Vagina (tissue), 2 donors: ENCODE data around the gene PCP4L1.

Experiments
- POLR2A ChIP-seq, 2 donors: fragments of 450-650 bp; IDR thresholded peaks; one replicate each; pipeline ENCODE4 v1.6.1; 2017; ENCODE audit warnings: antibody characterized with exemption in 2 of 2, mild to moderate bottlenecking in 2 of 2, moderate library complexity in 2 of 2
- POLR2AphosphoS5 ChIP-seq, 2 donors: sonication (generic); formaldehyde crosslinking; IDR thresholded peaks; one replicate each; pipeline ENCODE4 v1.9.0; 2017; ENCODE audit warnings: antibody characterized with exemption in 2 of 2, mild to moderate bottlenecking in 2 of 2, low read depth in 1 of 2; ENCODE audit not compliant: insufficient read depth in 1 of 2
- TF ChIP-seq, protein P1 (sequence below), 3 experiments: fragments of 450-650 bp in 2 of 3; fragments of 200-600 bp in 1 of 3; sonication (generic) in 1 of 3; IDR thresholded peaks; one replicate each; pipeline ENCODE4 v1.5.1; 2017 to 2019; ENCODE audit warnings: antibody characterized with exemption in 3 of 3, mild to moderate bottlenecking in 2 of 3, moderate library complexity in 2 of 3

DNA sequence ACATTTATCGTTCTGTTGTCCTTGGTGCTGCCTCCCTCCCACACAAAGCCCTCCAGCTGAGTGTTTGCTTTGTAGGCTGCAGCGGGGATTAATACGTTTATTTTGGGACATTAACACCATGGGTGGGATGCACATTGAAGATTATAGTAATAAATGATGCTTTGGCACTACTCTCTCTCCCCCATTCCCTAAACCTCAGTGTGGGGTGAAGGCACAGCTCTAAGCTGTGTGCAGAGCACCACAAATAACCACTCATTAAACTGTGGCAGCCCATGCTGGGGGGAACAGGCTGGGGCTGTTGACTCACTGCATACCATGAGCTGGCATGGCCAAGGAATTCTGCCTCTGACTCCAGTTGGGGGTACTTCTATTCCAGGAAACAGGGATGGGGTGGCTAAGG lies 7.7 kb downstream of the PCP4L1 start:
- no peak for TF ChIP-seq POLR2A (IDR thresholded peaks at IDR 0.05)
- TF ChIP-seq, protein P1, sequence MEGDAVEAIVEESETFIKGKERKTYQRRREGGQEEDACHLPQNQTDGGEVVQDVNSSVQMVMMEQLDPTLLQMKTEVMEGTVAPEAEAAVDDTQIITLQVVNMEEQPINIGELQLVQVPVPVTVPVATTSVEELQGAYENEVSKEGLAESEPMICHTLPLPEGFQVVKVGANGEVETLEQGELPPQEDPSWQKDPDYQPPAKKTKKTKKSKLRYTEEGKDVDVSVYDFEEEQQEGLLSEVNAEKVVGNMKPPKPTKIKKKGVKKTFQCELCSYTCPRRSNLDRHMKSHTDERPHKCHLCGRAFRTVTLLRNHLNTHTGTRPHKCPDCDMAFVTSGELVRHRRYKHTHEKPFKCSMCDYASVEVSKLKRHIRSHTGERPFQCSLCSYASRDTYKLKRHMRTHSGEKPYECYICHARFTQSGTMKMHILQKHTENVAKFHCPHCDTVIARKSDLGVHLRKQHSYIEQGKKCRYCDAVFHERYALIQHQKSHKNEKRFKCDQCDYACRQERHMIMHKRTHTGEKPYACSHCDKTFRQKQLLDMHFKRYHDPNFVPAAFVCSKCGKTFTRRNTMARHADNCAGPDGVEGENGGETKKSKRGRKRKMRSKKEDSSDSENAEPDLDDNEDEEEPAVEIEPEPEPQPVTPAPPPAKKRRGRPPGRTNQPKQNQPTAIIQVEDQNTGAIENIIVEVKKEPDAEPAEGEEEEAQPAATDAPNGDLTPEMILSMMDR (IDR thresholded peaks at IDR 0.05): no peak
- no peak for TF ChIP-seq POLR2AphosphoS5 (IDR thresholded peaks at IDR 0.05; ENCODE audit: insufficient read depth in 1 of 2, low read depth in 1 of 2)
